Measurements from ENCODE around the gene NTNG1. TPM values are rescaled to one million over a fixed set of nuclear protein-coding genes. Genes with fewer than 3 reads are reported as not detected.
A peak's percentile ranks its signal among the peaks of the same experiment; 100 is the strongest.

NTNG1 gene
- total RNA-seq, 4 donors from 2014 or later: 0.41 to 1.3 TPM; not detected in 2

DNA sequence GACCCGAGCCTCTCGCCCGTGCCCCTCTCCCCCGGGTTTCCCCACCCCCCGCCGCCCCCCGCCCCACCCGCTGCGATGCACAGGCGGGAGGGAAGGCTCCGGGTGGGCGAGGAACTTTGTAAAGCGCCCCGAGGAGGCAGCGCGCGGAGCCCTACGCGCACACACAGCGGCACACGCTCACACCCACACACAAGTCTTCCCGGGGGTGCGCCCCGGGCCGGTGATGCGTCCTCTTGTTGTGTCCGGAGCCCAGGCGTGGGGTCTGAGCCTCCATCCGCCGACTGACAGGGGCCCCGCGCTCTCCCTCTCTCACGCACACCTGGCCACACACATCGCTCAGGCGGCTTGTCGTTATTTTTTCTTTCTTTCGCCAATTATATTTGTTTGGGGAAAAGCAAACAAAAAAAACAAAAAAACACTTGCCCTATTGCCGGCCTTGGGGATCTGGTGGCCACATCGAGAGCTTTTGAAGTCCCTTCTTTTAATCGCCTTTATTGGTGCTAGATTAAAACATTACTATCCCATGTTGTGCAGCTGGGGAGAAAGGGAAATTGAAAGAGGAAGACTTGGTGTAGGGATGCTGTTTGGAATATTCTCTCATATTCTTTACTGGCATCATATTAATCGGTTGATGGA, 770 bp downstream of the NTNG1 start:
- no peak for DNase-seq
- 0% methylated on average over 15 to 21 of the region's 41 CpGs for WGBS, 2 donors
- Histone ChIP-seq H3K4me1 (peaks cover 10 to 26% (median 17%) of the 10 kb centered on the region in 3 donors), H3K27ac (no peak overlapping the region), H3K4me3 (peak overlapping the region; percentile 28 to 75 (median 50)), H3K36me3 (no peaks in the 10 kb centered on the region), H3K9me3 (no peaks in the 10 kb centered on the region), H3K27me3 (peaks cover 0 to 66% (median 2%) of the 10 kb centered on the region in 4 donors)
- intact Hi-C loops (cut with DNase I): no loop called here
- TF ChIP-seq POLR2A (IDR thresholded peaks at IDR 0.05): no peak
- TF ChIP-seq, protein P1, sequence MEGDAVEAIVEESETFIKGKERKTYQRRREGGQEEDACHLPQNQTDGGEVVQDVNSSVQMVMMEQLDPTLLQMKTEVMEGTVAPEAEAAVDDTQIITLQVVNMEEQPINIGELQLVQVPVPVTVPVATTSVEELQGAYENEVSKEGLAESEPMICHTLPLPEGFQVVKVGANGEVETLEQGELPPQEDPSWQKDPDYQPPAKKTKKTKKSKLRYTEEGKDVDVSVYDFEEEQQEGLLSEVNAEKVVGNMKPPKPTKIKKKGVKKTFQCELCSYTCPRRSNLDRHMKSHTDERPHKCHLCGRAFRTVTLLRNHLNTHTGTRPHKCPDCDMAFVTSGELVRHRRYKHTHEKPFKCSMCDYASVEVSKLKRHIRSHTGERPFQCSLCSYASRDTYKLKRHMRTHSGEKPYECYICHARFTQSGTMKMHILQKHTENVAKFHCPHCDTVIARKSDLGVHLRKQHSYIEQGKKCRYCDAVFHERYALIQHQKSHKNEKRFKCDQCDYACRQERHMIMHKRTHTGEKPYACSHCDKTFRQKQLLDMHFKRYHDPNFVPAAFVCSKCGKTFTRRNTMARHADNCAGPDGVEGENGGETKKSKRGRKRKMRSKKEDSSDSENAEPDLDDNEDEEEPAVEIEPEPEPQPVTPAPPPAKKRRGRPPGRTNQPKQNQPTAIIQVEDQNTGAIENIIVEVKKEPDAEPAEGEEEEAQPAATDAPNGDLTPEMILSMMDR (IDR thresholded peaks at IDR 0.05): no peak

DNA sequence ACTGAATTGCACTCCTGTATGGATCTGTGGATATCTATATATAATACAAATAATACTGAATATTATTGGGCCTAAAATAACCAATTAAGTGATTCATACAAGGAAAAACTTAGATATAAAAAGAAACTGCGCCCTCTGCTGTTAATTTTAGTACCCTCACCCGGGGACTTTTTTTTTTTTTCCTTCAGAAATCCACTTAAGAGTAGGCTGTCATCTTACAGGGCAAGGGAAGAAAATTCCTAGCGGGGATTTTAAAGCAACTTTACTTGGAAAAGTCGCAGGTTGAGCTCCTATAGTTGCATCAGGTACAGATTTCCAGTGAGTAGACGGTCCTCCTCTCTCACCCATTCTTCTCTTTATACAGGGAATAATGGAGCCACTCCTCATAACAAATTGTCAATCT, 1.3 kb downstream of the NTNG1 start:
- TF ChIP-seq, protein P1 (IDR thresholded peaks at IDR 0.05): peak; percentile 15 to 69 (median 48)
- no peak for TF ChIP-seq POLR2A (IDR thresholded peaks at IDR 0.05)
- H3K27ac ChIP-seq: no peak overlapping the region
- DNase-seq: no peak
- H3K4me3 ChIP-seq: peak overlapping the region in 3 of 4 donors; percentile 50 to 75 (median 51)
- H3K4me1 ChIP-seq: peaks cover 10 to 26% (median 17%) of the 10 kb centered on the region in 3 donors
- H3K36me3 ChIP-seq: no peaks in the 10 kb centered on the region
- no peaks in the 10 kb centered on the region for H3K9me3 ChIP-seq
- intact Hi-C loops (cut with DNase I): no loop called here
- WGBS, 2 donors: 0 to 3% methylated on average over 5 of the region's 5 CpGs
- H3K27me3 ChIP-seq: peaks cover 0 to 66% (median 2%) of the 10 kb centered on the region in 4 donors

DNA sequence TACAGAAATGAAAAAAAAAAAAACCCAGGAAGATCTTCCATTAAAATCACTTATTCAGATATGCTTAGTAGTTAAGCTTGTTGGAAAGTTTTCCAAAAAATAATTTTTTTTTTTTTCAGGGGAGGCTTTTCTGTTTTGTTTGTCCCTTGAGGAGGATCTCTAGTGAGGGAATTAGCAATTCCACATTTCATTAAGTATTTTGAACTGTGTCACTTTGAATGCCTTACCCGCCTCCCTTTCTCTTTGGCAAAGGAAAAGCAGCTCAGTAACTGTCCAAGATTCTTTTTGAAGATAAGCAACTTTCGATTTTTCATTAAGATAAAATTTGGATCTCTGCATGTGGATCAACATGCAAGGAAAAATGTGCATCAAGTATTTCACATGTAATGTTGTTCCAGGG, 1.8 kb downstream of the NTNG1 start:
- no peaks in the 10 kb centered on the region for H3K9me3 ChIP-seq
- no peak for DNase-seq
- intact Hi-C loops (cut with DNase I): no loop called here
- peaks cover 10 to 26% (median 17%) of the 10 kb centered on the region in 3 donors for H3K4me1 ChIP-seq
- 36 to 39% methylated on average over 2 of the region's 2 CpGs for WGBS, 2 donors
- H3K27ac ChIP-seq: no peak overlapping the region
- no peak for TF ChIP-seq POLR2A (IDR thresholded peaks at IDR 0.05)
- TF ChIP-seq, protein P1 (IDR thresholded peaks at IDR 0.05): no peak
- H3K36me3 ChIP-seq: no peaks in the 10 kb centered on the region
- H3K27me3 ChIP-seq: peaks cover 0 to 66% (median 2%) of the 10 kb centered on the region in 4 donors
- H3K4me3 ChIP-seq: no peak overlapping the region

DNA sequence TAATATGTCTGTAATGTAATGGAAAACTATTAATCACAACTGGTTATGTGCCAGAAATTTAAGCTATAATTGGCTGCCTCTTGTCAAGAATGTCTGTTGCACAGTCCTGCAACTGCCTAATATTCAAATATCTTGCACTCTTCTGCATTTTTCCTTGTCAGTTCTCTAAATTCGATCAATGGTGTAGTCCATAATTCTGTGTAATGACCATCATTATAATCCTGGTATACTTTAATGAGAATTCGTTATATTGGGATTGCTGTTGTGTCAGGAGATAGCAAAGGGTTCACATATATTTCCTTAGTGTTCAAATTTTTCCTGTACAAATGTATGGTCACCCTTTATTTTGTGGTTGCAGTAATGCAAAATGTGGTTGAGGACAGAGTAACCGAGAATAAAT, 4.8 kb downstream of the NTNG1 start:
- DNase-seq: no peak
- no peaks in the 10 kb centered on the region for H3K36me3 ChIP-seq
- TF ChIP-seq, protein P1 (IDR thresholded peaks at IDR 0.05): no peak
- TF ChIP-seq POLR2A (IDR thresholded peaks at IDR 0.05): no peak
- no peak overlapping the region for H3K27ac ChIP-seq
- H3K27me3 ChIP-seq: peaks cover 0 to 39% (median 0%) of the 10 kb centered on the region in 4 donors
- peaks cover 9 to 14% (median 10%) of the 10 kb centered on the region in 3 donors for H3K4me1 ChIP-seq
- intact Hi-C loops (cut with DNase I): no loop called here
- no peak overlapping the region for H3K4me3 ChIP-seq
- WGBS, 2 donors: 59 to 69% methylated on average over 3 of the region's 3 CpGs
- no peaks in the 10 kb centered on the region for H3K9me3 ChIP-seq

DNA sequence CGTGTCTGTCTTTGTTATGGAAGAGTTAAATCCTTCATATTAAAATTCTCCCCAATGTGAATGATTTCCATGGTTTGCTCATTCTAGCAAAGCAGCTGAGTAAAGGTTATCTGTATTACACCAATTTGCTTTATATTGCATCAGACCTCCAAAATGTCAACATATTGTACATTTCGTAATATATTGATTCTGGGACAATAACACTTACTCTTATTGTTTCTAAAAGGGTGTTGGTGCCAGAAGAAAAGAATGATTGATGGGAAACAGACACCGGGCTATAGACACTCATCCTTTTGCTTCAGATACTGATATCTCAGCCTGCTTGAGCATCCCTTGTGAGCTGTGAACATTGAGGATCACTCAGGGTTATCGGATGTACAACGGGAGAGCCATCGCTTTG, 7.0 kb downstream of the NTNG1 start:
- no peak overlapping the region for H3K4me3 ChIP-seq
- no peaks in the 10 kb centered on the region for H3K9me3 ChIP-seq
- H3K36me3 ChIP-seq: no peaks in the 10 kb centered on the region
- 82 to 86% methylated on average over 6 of the region's 6 CpGs for WGBS, 2 donors
- peaks cover 0 to 20% (median 0%) of the 10 kb centered on the region in 4 donors for H3K27me3 ChIP-seq
- intact Hi-C loops (cut with DNase I): no loop called here
- no peak overlapping the region for H3K27ac ChIP-seq
- no peak for DNase-seq
- TF ChIP-seq POLR2A (IDR thresholded peaks at IDR 0.05): no peak
- TF ChIP-seq, protein P1 (IDR thresholded peaks at IDR 0.05): no peak
- no peaks in the 10 kb centered on the region for H3K4me1 ChIP-seq

All from esophagus squamous epithelium (tissue), 5 donors.